OCI-LY3 (cell line): Measurements from ENCODE around the gene ZFP28.
A peak's percentile ranks its signal among the peaks of the same experiment; 100 is the strongest.

Experiments used
- H2AFZ ChIP-seq: fragments of 200-600, 300-600 bp; shearing (Covaris generic); 2 replicates; pipeline ENCODE4 v1.6.0; 2014; ENCODE audit warnings: antibody characterized with exemption, low read depth, low read length
- H3K27ac ChIP-seq: fragments of 200-600, 300-600 bp; sonication (generic); 2 replicates; pipeline ENCODE4 v1.5.1; 2014; ENCODE audit warnings: mild to moderate bottlenecking, low read length, moderate library complexity, mixed read lengths
- H3K27me3 ChIP-seq: fragments of 200-600, 300-600 bp; sonication (generic); 2 replicates; pipeline ENCODE4 v1.6.1; 2014; ENCODE audit warnings: low read depth, low read length, mixed read lengths
- H3K36me3 ChIP-seq: fragments of 200-600, 300-600 bp; sonication (generic); replicated peaks from 2 replicates; pipeline ENCODE3; 2014; ENCODE audit warnings: low read depth, low read length, mixed read lengths
- H3K4me1 ChIP-seq: fragments of 300-600, 200-600 bp; sonication (generic); 2 replicates; pipeline ENCODE4 v1.6.1; 2014; ENCODE audit warnings: low read length, mixed read lengths
- H3K4me2 ChIP-seq: fragments of 200-600, 300-600 bp; sonication (generic); 2 replicates; pipeline ENCODE4 v1.6.1; 2014; ENCODE audit warnings: low read length, mixed read lengths
- H3K4me3 ChIP-seq: fragments of 300-600, 200-600 bp; sonication (generic); 2 replicates; pipeline ENCODE4 v1.5.1; 2014; ENCODE audit warnings: antibody characterized with exemption, mild to moderate bottlenecking, low read length, moderate library complexity
- H3K79me2 ChIP-seq: fragments of 300-600, 200-600 bp; shearing (Covaris generic); 2 replicates; pipeline ENCODE4 v1.6.1; 2014; ENCODE audit warnings: mild to moderate bottlenecking, low read length, mixed read lengths
- H3K9ac ChIP-seq: fragments of 300-600, 200-600 bp; shearing (Covaris generic); 2 replicates; pipeline ENCODE4 v1.6.0; 2014; ENCODE audit warnings: mild to moderate bottlenecking, low read length, moderate library complexity
- H3K9me3 ChIP-seq: fragments of 200-600, 300-600 bp; shearing (Covaris generic); 2 replicates; pipeline ENCODE4 v1.6.1; 2014; ENCODE audit warnings: low read length, mixed read lengths; ENCODE audit not compliant: insufficient read depth
- H4K20me1 ChIP-seq: fragments of 200-600, 300-600 bp; sonication (generic); 2 replicates; pipeline ENCODE4 v1.6.1; 2016; ENCODE audit warnings: low read length, mixed read lengths; ENCODE audit not compliant: insufficient read depth
- CTCF ChIP-seq: fragments of 200-600, 300-600 bp; sonication (generic); IDR thresholded peaks from 2 replicates; pipeline ENCODE4 v1.5.1; 2014; ENCODE audit warnings: antibody characterized with exemption, low read length, low read depth
- EZH2phosphoT487 ChIP-seq: fragments of 200-600 bp; shearing (Covaris generic); IDR thresholded peaks from 2 replicates; pipeline ENCODE4 v1.6.1; 2018; ENCODE audit warnings: antibody characterized with exemption, mixed run types, low read depth

The ZFP28 gene

GRCh38 chr19:56577719-56578602 is 39.2 kb downstream of the ZFP28 start:
- H3K79me2 ChIP-seq = no peaks in the 10 kb centered on the region
- H3K9ac ChIP-seq = no peak overlapping the region
- H3K4me3 ChIP-seq = no peak overlapping the region
- H3K36me3 ChIP-seq = no peaks in the 10 kb centered on the region
- H3K27me3 ChIP-seq = no peaks in the 10 kb centered on the region
- H3K27ac ChIP-seq = no peak overlapping the region
- no peak overlapping the region for H3K4me2 ChIP-seq
- no peaks in the 10 kb centered on the region for H4K20me1 ChIP-seq
- no peaks in the 10 kb centered on the region for H3K4me1 ChIP-seq
- peaks cover 57% of the 10 kb centered on the region for H3K9me3 ChIP-seq
- TF ChIP-seq CTCF = no peak
- H2AFZ ChIP-seq = no peak overlapping the region

- H3K4me3 ChIP-seq = peak overlapping the region; percentile 93
- H3K27me3 ChIP-seq = no peaks in the 10 kb centered on the region
- no peak for TF ChIP-seq CTCF
- no peak for TF ChIP-seq EZH2phosphoT487
- peak overlapping the region; percentile 69 for H3K4me2 ChIP-seq
- H3K79me2 ChIP-seq = peaks cover 38% of the 10 kb centered on the region
- H4K20me1 ChIP-seq = no peaks in the 10 kb centered on the region
- peak overlapping the region; percentile 85; the same call in 1 of the 2 replicates for H3K9ac ChIP-seq
- H2AFZ ChIP-seq = peak overlapping the region; percentile 99
- peaks cover 29% of the 10 kb centered on the region for H3K36me3 ChIP-seq
- peaks cover 19% of the 10 kb centered on the region for H3K9me3 ChIP-seq
- H3K27ac ChIP-seq = no peak overlapping the region
- peaks cover 6% of the 10 kb centered on the region for H3K4me1 ChIP-seq
Observed at GRCh38 chr19:56594446-56594782, 55.7 kb downstream of the ZFP28 start.

GRCh38 chr19:56594783-56595547 is 56.2 kb downstream of the ZFP28 start, which contains the start of gene ZNF71:
ZNF71 (plus strand) TSS chr19:56595302; CDS start chr19:56601559, 6,257 bp downstream.
- H2AFZ ChIP-seq = peak within 1 kb of the TSS; percentile 99
- peaks cover 6% of the 10 kb centered on the region for H3K4me1 ChIP-seq
- H3K4me2 ChIP-seq = peak within 1 kb of the TSS; percentile 89
- no peaks in the 10 kb centered on the region for H3K27me3 ChIP-seq
- H3K9ac ChIP-seq = peak within 1 kb of the TSS; percentile 85
- H3K27ac ChIP-seq = no peak within 1 kb of the TSS
- H3K4me3 ChIP-seq = peak within 1 kb of the TSS; percentile 93
- TF ChIP-seq EZH2phosphoT487 (no peak), CTCF (no peak)
- H3K36me3 ChIP-seq = peaks cover 29% of the 10 kb centered on the region
- no peaks in the 10 kb centered on the region for H4K20me1 ChIP-seq
- H3K9me3 ChIP-seq = peaks cover 16% of the 10 kb centered on the region
- peaks cover 38% of the 10 kb centered on the region for H3K79me2 ChIP-seq

DNA sequence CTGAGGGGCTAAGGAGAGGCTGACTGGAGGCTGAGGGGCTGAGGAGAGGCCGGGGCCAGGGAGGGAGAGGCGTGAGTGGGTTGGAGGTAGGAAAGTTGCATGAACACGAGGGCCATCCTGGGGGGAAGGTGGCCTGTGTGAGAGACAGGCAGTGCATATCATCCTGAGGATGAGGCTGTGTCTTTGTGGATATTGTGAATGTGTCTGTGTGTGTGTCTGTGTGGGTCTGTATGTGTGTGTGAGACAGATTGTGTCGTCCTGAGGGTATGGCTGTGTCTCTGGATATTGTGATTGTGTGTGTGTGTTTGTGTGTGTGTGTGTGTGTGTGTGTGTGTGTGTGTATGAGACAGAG is 56.8 kb downstream of the ZFP28 start:
- H3K9me3 ChIP-seq = peaks cover 16% of the 10 kb centered on the region
- peaks cover 31% of the 10 kb centered on the region for H3K36me3 ChIP-seq
- H3K4me3 ChIP-seq = peak overlapping the region; percentile 93
- peak overlapping the region; percentile 99 for H2AFZ ChIP-seq
- peak overlapping the region; percentile 85 for H3K9ac ChIP-seq
- H3K27ac ChIP-seq = no peak overlapping the region
- peak overlapping the region; percentile 89 for H3K4me2 ChIP-seq
- no peak for TF ChIP-seq CTCF
- no peak for TF ChIP-seq EZH2phosphoT487
- no peaks in the 10 kb centered on the region for H4K20me1 ChIP-seq
- H3K27me3 ChIP-seq = no peaks in the 10 kb centered on the region
- H3K4me1 ChIP-seq = peaks cover 6% of the 10 kb centered on the region
- H3K79me2 ChIP-seq = peaks cover 38% of the 10 kb centered on the region
